Hematopoietic multipotent progenitor cell treated with erythropoietin and hydrocortisone succinate and interleukin-3 and kit ligand, for 8 days (in vitro differentiated cells): Measurements from ENCODE around the gene CERS3.

Experiments
- DNase-seq: peaks from one replicate; pipeline ENCODE4 v3.0.0-alpha.2; 2015

The CERS3 gene

GRCh38 chr15:100528833-100529428, at the start of gene CERS3:
TSS of gene CERS3 (minus strand) at chr15:100528950. CDS start at chr15:100501849, 27,101 bp downstream.
- no peak for DNase-seq

DNA sequence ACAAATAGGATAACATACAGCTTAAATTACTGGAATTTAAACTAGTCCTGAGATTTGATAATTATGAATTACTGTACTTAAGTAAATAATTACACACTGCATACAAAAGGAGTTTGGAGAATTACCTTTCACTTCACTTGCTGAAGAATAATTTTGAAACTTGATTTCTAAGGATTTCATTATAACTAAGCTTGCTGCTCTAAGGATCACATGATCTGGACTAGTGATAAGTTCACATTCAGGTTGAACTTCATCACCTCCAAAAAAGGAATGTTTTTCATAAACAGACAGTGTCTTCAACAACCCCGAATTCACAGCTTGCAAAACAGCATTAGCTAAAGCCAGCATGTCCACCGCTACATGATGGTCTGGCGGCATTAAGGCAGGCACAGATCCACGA, 44.8 kb upstream of the CERS3 start:
- no peak for DNase-seq

- peak; percentile 44 for DNase-seq
Observed at GRCh38 chr15:100572362-100572983, 43.7 kb upstream of the CERS3 start.

GRCh38 chr15:100571592-100572167, 42.9 kb upstream of the CERS3 start:
- DNase-seq: no peak

- DNase-seq: no peak
Observed at GRCh38 chr15:100570735-100571313, 42.1 kb upstream of the CERS3 start.

- DNase-seq: no peak
Observed at GRCh38 chr15:100570275-100570674, 41.5 kb upstream of the CERS3 start.

- no peak for DNase-seq
Observed at GRCh38 chr15:100569391-100569790, 40.6 kb upstream of the CERS3 start.

GRCh38 chr15:100566850-100567628, 38.3 kb upstream of the CERS3 start:
- no peak for DNase-seq

DNA sequence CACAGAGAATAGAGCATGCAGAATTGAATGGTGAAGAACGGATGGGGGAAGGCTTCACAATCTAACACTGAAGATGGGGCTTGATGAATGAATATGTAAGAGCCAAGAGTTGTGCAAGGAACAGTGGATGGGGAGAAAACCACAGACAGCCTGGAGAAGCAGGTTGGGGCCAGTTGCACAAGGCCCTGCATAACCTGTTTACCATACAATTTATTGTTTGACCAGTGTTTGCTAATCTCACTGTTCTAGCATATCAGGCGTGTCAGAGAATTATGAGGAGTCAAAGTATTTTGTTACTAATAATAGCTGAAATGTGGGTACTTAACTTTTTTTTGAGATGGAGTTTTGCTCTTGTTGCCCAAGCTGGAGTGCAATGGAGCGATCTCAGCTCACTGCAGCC, 36.8 kb upstream of the CERS3 start:
- no peak for DNase-seq

GRCh38 chr15:100560323-100560722, 31.6 kb upstream of the CERS3 start:
- no peak for DNase-seq

DNA sequence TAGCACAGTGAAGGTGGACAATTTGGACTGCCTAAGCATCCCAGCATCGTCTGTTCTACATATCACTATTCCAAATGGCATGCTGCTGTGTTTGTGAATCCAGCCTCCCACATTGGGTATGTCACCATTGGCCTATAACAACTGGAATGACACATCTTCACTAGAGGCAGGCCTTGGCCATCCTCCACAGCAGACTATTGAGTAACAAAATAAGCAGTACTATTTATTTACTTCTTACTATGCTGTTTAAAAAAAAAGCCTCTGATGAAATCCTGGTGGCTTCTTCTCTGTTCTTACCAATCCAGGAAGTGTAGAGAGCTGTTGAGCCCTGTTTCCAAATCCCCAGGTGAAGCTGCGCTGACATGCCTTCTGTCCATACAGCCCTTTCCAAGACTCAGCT, 30.6 kb upstream of the CERS3 start:
- DNase-seq: no peak

GRCh38 chr15:100558771-100559254, 30.1 kb upstream of the CERS3 start:
- no peak for DNase-seq

GRCh38 chr15:100553468-100553867, 24.7 kb upstream of the CERS3 start:
- DNase-seq: no peak

DNA sequence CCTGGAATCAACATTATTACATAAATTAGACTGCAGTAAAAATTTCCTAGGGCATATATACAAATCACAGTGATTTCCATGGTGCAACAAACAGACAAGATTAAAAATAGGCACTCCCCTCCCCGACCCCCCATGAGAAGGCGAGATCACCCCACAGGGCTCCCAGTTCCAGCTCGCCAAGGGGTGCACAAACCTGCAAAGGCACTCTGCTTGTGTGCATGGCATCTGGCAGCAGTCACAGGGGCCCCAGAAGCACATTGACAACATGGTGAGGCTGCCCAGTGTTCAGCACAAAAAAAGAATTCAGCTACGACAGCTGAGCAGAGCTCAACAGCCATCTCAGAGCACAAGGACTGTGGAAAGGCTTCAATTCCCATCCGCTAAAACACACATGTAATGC, 19.2 kb upstream of the CERS3 start:
- no peak for DNase-seq

- no peak for DNase-seq
Observed at GRCh38 chr15:100544946-100545345, 16.2 kb upstream of the CERS3 start.

DNA sequence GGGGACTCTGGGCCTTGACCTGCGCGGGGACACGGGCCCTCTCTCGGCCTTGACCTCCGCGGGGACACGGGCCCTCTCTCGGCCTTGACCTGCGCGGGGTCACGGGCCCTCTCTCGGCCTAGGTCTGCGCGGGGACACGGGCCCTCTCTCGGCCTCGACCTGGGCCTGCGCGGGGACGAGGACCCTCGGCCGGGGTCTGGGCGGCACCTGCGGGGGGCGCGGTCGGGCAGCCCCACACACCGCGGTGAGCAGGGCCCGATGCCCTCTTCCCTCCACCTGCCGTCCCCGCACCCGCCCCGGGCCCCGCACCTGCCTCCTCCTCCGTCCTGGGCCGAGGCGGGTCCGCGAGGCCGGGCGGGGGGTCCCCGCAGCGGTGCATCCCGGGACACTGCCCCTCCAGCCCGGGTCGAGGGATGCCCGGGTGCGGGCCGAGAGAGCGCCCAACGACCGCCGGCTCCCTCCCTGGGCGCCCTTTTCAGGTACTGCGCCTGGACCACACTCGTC, 15.6 kb upstream of the CERS3 start:
- DNase-seq: no peak

GRCh38 chr15:100542290-100542689, 13.5 kb upstream of the CERS3 start:
- DNase-seq: no peak

- peak; percentile 6 for DNase-seq
Observed at GRCh38 chr15:100537331-100537730, 8.6 kb upstream of the CERS3 start.

DNA sequence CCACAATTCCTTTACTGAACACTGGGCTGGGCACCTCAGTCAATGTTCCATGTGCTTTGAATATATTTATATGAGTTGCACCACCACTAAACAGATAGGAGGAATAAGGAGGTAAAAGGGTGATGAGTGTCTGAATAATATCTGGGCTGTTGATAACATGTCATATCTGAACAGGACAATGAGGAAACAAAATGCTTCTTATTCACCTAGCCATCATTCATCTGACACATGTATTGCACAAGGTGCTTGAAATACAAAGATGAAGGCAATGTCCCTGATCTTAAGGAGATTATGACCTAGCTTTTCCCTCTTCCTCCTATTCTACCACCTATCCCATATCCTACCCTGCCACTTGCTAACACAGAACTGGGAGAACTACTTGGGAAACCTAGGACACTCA, 8.0 kb upstream of the CERS3 start:
- no peak for DNase-seq

GRCh38 chr15:100533886-100534285, 5.1 kb upstream of the CERS3 start:
- no peak for DNase-seq

GRCh38 chr15:100531823-100532327, 3.1 kb upstream of the CERS3 start:
- DNase-seq: no peak

- DNase-seq: no peak
Observed at GRCh38 chr15:100531204-100531603, 2.5 kb upstream of the CERS3 start.

- DNase-seq: no peak
Observed at GRCh38 chr15:100529556-100529955, 806 bp upstream of the CERS3 start.
